ENCODE data around the gene PEX14.

The PEX14 gene

GRCh38 chr1:10530281-10530740 is 55.6 kb downstream of the PEX14 start:
- H3K4me3 ChIP-seq (replicated peaks; ENCODE audit: insufficient read depth, low read length) = no peak overlapping the region
- no peak for DNase-seq (ENCODE audit: low read depth in 1 of 2, low spot score in 1 of 2)
- no peak for TF ChIP-seq SPI1 (IDR thresholded peaks at IDR 0.05; ENCODE audit: borderline replicate concordance, low read depth)
- TF ChIP-seq GABPA (IDR thresholded peaks at IDR 0.05; ENCODE audit: low read depth) = no peak
- no peak for TF ChIP-seq CTCF (IDR thresholded peaks at IDR 0.05; ENCODE audit: insufficient read depth, low read length)
- no peak for TF ChIP-seq REST (IDR thresholded peaks at IDR 0.05; ENCODE audit: insufficient replicate concordance, low read depth)
- TF ChIP-seq POLR2AphosphoS5 (IDR thresholded peaks at IDR 0.05; ENCODE audit: low read depth) = no peak
- H3K27me3 ChIP-seq (ENCODE audit: insufficient read depth, poor library complexity, severe bottlenecking) = no peaks in the 10 kb centered on the region
- no peak overlapping the region for H3K27ac ChIP-seq (replicated peaks)

- no peaks in the 10 kb centered on the region for H3K27me3 ChIP-seq (ENCODE audit: insufficient read depth, poor library complexity, severe bottlenecking)
- TF ChIP-seq GABPA (IDR thresholded peaks at IDR 0.05; ENCODE audit: low read depth) (no peak), CTCF (IDR thresholded peaks at IDR 0.05; ENCODE audit: insufficient read depth, low read length) (no peak), SPI1 (IDR thresholded peaks at IDR 0.05; ENCODE audit: borderline replicate concordance, low read depth) (no peak), POLR2AphosphoS5 (IDR thresholded peaks at IDR 0.05; ENCODE audit: low read depth) (no peak), REST (IDR thresholded peaks at IDR 0.05; ENCODE audit: insufficient replicate concordance, low read depth) (no peak)
- no peak overlapping the region for H3K4me3 ChIP-seq (replicated peaks; ENCODE audit: insufficient read depth, low read length)
- DNase-seq (ENCODE audit: low read depth in 1 of 2, low spot score in 1 of 2) = no peak
- H3K27ac ChIP-seq (replicated peaks) = no peak overlapping the region
These were observed 56.2 kb downstream of the PEX14 start for GRCh38 chr1:10530756-10531495.

GRCh38 chr1:10532362-10532761 is 57.6 kb downstream of the PEX14 start:
- H3K4me3 ChIP-seq (replicated peaks; ENCODE audit: insufficient read depth, low read length) = no peak overlapping the region
- no peak overlapping the region for H3K27ac ChIP-seq (replicated peaks)
- H3K27me3 ChIP-seq (ENCODE audit: insufficient read depth, poor library complexity, severe bottlenecking) = no peaks in the 10 kb centered on the region
- no peak for DNase-seq (ENCODE audit: low read depth in 1 of 2, low spot score in 1 of 2)
- no peak for TF ChIP-seq GABPA (IDR thresholded peaks at IDR 0.05; ENCODE audit: low read depth)
- no peak for TF ChIP-seq SPI1 (IDR thresholded peaks at IDR 0.05; ENCODE audit: borderline replicate concordance, low read depth)
- no peak for TF ChIP-seq CTCF (IDR thresholded peaks at IDR 0.05; ENCODE audit: insufficient read depth, low read length)
- TF ChIP-seq POLR2AphosphoS5 (IDR thresholded peaks at IDR 0.05; ENCODE audit: low read depth) = no peak
- TF ChIP-seq REST (IDR thresholded peaks at IDR 0.05; ENCODE audit: insufficient replicate concordance, low read depth) = no peak

Measured in HL-60 (cell line).